Activated CD8-positive, alpha-beta memory T cell treated with anti-CD3 and anti-CD28 coated beads, Interleukin-2, amount 10 ng/mL, durations not matched to agents 7 days and 5 days (primary cell): ENCODE measurements around the gene GOLGA2. TPM values are rescaled to one million over a fixed set of nuclear protein-coding genes. Genes with fewer than 3 reads are reported as not detected.
A peak's percentile ranks its signal among the peaks of the same experiment; 100 is the strongest.
"Not testable (repeated sequence)": the region's sequence is repeated elsewhere in the genome, so short reads cannot be mapped to it uniquely, and the experiment has no call there.

Experiments
- ATAC-seq: fragments of 150-1000 bp; cut with Tn5 transposase; one replicate; pipeline ENCODE4 v1.10.0; 2021; ENCODE audit warnings: moderate library complexity
- CTCF ChIA-PET: fragments of 350-600 bp; sonication (Branson Sonifier 250); formaldehyde crosslinking; loops from one replicate; lab custom pipeline; 2021; ENCODE audit warnings: antibody characterized with exemption; lab: Charles Lee
- DNase-seq: peaks from one replicate; pipeline ENCODE4 v3.0.0-alpha.2; 2020
- H3K27ac Mint-ChIP-seq: one replicate; pipeline ENCODE4 v1.8.0; 2021; ENCODE audit warnings: mild to moderate bottlenecking, mixed read lengths
- H3K27me3 Mint-ChIP-seq: one replicate; pipeline ENCODE4 v1.8.0; 2021; ENCODE audit warnings: mixed read lengths
- H3K36me3 Mint-ChIP-seq: one replicate; pipeline ENCODE4 v1.8.0; 2021; ENCODE audit warnings: mild to moderate bottlenecking, mixed read lengths
- H3K4me1 Mint-ChIP-seq: one replicate; pipeline ENCODE4 v1.8.0; 2021; ENCODE audit warnings: mixed read lengths
- H3K4me3 Mint-ChIP-seq: one replicate; pipeline ENCODE4 v1.8.0; 2021; ENCODE audit warnings: mild to moderate bottlenecking, moderate library complexity, mixed read lengths
- H3K9me3 Mint-ChIP-seq: one replicate; pipeline ENCODE4 v1.8.0; 2022; ENCODE audit warnings: low read depth, mixed read lengths
- total RNA-seq, 2 experiments: library from RNA; stranded (reverse); gene quantifications; one replicate each; pipeline ENCODE4 v1.2.3, GENCODE V29; 2021

The GOLGA2 gene
- total RNA-seq, 2 experiments from 2014 or later, result 47.6 to 57.2 TPM

- CTCF ChIA-PET, result interaction anchor here (1.7 kb wide), 1 partner anchor 13 kb away, joined by 6 read pairs; no protein-coding TSS in a partner anchor
- H3K4me1 Mint-ChIP-seq, result peaks cover 11% of the 10 kb centered on the region
Measured at GRCh38 chr9:128282500-128282899, 6.7 kb upstream of the GOLGA2 start.

DNA sequence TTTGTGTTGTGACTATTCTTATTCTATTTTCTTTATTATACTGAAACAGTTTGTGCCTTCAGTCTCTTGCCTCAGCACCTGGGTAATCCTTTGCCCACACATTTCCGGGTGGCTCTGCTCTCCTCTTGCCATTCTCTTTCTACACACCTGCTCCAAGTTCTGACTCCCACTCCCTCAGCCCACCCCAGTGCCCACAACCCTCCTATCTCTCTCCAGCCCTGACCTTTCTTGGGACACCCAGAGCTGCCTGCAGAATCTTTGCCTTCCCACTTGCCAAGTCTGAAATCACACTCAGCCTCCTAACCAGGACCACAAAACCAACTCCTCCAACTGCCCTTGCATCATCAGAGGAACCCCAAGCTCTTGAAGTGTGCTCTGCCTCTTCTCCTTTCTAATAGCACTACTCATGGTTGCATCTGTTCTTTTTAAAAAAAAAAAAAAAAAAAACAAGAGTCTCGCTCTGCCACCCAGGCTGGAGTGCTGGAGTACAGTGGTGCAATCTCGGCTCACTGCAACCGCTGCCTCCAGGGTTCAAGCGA is 4.3 kb upstream of the GOLGA2 start:
- Mint-ChIP-seq H3K27me3 (no peaks in the 10 kb centered on the region), H3K36me3 (no peaks in the 10 kb centered on the region), H3K4me1 (peaks cover 23% of the 10 kb centered on the region), H3K27ac (peak overlapping the region; percentile 65), H3K4me3 (no peak overlapping the region), H3K9me3 (no peaks in the 10 kb centered on the region)
- DNase-seq, result no peak
- ATAC-seq, result no peak
- CTCF ChIA-PET, result no interaction called here

More at GRCh38 chr9:128282500-128282899, 6.7 kb upstream of the GOLGA2 start:
- DNase-seq (no peak), ATAC-seq (no peak)
- H3K27me3 Mint-ChIP-seq, result no peaks in the 10 kb centered on the region
- H3K27ac Mint-ChIP-seq, result no peak overlapping the region
- no peak overlapping the region for H3K4me3 Mint-ChIP-seq
- no peaks in the 10 kb centered on the region for H3K9me3 Mint-ChIP-seq
- no peaks in the 10 kb centered on the region for H3K36me3 Mint-ChIP-seq

DNA sequence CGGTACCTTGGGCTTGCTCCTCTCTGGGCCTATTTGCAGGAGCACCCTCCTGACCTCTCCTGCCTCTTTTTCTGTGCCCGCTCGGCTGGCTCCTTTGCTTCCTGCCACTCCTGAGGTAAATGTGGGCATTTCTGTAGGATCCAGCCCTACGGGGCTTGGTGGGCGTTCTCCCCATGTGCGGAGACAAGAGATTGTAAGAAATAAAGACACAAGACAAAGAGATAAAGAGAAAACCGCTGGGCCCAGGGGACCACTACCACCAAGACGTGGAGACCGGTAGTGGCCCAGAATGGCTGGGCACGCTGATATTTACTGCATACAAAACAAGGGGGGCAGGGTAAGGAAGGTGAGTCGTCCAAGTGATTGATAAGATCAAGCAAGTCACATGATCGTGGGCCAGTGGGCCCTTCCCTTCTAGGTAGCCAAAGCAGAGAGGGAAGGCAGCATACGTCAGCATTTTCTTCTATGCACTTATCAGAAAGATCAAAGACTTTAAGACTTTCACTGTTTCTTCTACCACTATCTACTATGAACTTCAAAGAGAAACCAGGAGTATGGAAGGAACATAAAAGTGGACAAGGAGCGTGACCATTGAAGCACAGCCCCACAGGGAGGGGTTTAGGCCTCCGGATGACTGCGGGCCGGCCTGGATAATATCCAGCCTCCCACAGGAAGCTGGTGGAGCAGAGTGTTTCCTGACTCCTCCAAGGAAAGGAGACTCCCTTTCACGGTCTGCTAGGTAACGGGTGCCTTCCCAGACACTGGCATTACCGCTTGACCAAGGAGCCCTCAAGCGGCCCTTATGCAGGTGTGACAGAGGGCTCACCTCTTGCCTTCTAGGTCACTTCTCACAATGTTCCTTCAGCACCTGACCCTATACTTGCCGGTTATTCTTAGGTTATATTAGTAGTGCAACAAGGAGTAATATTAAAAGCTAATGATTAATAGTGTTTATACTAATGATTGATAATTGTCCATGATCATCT is 3.6 kb upstream of the GOLGA2 start:
- H3K4me3 Mint-ChIP-seq, ATAC-seq, H3K9me3 Mint-ChIP-seq, H3K27ac Mint-ChIP-seq, H3K27me3 Mint-ChIP-seq, H3K36me3 Mint-ChIP-seq, DNase-seq: not testable (repeated sequence)
- CTCF ChIA-PET, result interaction anchor here (1.6 kb wide), 1 partner anchor 83 kb away, joined by 4 read pairs; no protein-coding TSS in a partner anchor
- peaks cover 31% of the 10 kb centered on the region for H3K4me1 Mint-ChIP-seq

GRCh38 chr9:128276574-128277270 is 915 bp upstream of the GOLGA2 start:
- no peak for DNase-seq

DNA sequence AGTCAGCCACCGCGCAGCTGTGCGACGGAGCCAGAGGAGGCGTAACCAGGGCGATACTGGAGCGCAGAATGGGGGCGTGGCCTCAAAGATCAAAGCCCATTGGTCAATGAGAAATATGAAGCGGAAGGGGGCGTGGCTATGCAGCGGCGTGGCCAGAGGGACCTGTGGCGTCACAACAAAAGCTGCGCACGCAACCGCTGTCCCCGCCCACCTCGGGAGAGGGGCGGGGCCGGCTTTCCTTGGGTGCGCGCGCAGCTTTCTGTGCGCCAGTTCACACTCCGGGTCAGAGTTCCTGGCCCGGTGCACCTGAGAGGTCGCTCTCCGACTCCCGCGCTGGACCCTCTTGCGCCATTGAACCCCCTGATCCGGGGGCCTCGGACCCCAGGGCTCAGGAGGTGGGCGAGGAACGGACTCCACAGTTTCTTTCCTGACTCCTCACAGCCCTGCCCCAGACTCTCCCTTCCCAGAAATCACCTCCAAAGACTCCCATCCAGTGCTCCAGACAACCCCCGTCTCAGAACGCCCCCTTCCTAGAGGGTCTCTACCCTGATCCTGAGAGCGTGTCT is 284 bp upstream of the GOLGA2 start, which contains the start of gene SWI5:
Gene SWI5 (plus strand): TSS at position 269 of the 566 bp plus-strand sequence.
- Mint-ChIP-seq H3K9me3 (no peaks in the 10 kb centered on the region), H3K4me3 (peak within 1 kb of the TSS; percentile 94), H3K36me3 (peaks cover 9% of the 10 kb centered on the region), H3K4me1 (peaks cover 50% of the 10 kb centered on the region), H3K27ac (peak within 1 kb of the TSS; percentile 92), H3K27me3 (no peaks in the 10 kb centered on the region)
- peak; percentile 97 for ATAC-seq
- CTCF ChIA-PET, result interaction anchor here (0.6 to 1.0 kb wide), 6 partner anchors 19 to 261 kb away, joined by 3 to 7 read pairs (median 3); no protein-coding TSS in a partner anchor
- peak; percentile 100 for DNase-seq

More at GRCh38 chr9:128276574-128277270, 915 bp upstream of the GOLGA2 start:
- peak overlapping the region; percentile 92 for H3K27ac Mint-ChIP-seq
- no peak for ATAC-seq
- peaks cover 5% of the 10 kb centered on the region for H3K36me3 Mint-ChIP-seq
- CTCF ChIA-PET, result interaction anchor here (0.7 to 1.0 kb wide), 4 partner anchors 19 to 85 kb away, joined by 3 to 7 read pairs (median 3); no protein-coding TSS in a partner anchor
- peak overlapping the region; percentile 94 for H3K4me3 Mint-ChIP-seq
- no peaks in the 10 kb centered on the region for H3K27me3 Mint-ChIP-seq
- peaks cover 50% of the 10 kb centered on the region for H3K4me1 Mint-ChIP-seq
- H3K9me3 Mint-ChIP-seq, result no peaks in the 10 kb centered on the region

DNA sequence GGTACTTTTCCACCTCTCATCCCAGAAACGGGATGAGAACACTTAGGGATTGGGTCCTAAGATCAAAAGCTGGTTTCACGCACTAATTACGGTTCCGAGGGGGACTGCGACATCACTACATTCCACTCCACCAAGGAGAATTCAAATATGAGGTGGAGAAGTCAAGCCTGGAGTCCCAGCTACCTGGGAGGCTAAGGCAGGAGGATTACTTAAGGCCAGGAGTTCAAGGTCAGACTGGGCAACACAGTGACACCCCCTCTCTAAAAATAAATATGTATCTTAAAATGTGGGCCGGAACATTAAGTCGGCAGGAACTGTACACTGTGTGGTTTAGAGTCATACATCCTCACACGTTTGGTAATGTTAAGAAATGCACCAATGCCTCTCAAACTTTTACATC is 1.6 kb downstream of the GOLGA2 start:
- no peak for DNase-seq
- Mint-ChIP-seq H3K27me3 (no peaks in the 10 kb centered on the region), H3K9me3 (no peaks in the 10 kb centered on the region), H3K36me3 (peaks cover 10% of the 10 kb centered on the region), H3K4me3 (peak overlapping the region; percentile 16), H3K27ac (no peak overlapping the region), H3K4me1 (peaks cover 42% of the 10 kb centered on the region)
- ATAC-seq, result no peak
- CTCF ChIA-PET, result interaction anchor here (1.8 to 3.6 kb wide), 2 partner anchors 19 to 67 kb away, joined by 3 to 12 read pairs; no protein-coding TSS in a partner anchor

DNA sequence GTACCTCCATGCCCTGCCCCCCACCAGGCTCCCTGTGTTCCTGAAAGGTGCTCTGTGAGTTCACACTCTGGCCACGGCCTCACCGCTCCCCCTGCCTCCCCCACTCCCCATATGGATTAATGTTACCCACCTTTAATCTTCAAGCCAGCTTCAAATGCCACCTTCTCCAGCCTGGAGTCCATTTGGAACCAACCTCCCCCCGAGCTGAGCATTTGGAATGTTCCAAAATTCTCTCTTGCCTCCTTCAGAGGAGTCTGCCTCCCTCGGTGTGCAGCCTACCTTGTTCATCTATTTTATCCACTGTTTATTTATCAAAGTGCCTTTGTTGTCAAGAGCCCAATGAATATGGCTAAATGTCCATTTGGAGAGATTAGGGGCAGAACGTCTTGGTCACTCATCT is 4.3 kb downstream of the GOLGA2 start:
- DNase-seq, result no peak
- CTCF ChIA-PET, result interaction anchor here (1.0 to 3.6 kb wide), 3 partner anchors 16 to 154 kb away, joined by 3 to 12 read pairs (median 3); no protein-coding TSS in a partner anchor
- no peaks in the 10 kb centered on the region for H3K27me3 Mint-ChIP-seq
- H3K9me3 Mint-ChIP-seq, result no peaks in the 10 kb centered on the region
- H3K4me3 Mint-ChIP-seq, result no peak overlapping the region
- no peak overlapping the region for H3K27ac Mint-ChIP-seq
- ATAC-seq, result no peak
- H3K36me3 Mint-ChIP-seq, result peaks cover 11% of the 10 kb centered on the region
- H3K4me1 Mint-ChIP-seq, result peaks cover 33% of the 10 kb centered on the region

- no peak for DNase-seq
- no peaks in the 10 kb centered on the region for H3K9me3 Mint-ChIP-seq
- H3K36me3 Mint-ChIP-seq, result peaks cover 11% of the 10 kb centered on the region
- peaks cover 30% of the 10 kb centered on the region for H3K4me1 Mint-ChIP-seq
- no peak overlapping the region for H3K4me3 Mint-ChIP-seq
- no peak for ATAC-seq
- CTCF ChIA-PET, result interaction anchor here (1.0 to 3.6 kb wide), 3 partner anchors 16 to 154 kb away, joined by 3 to 12 read pairs (median 3); no protein-coding TSS in a partner anchor
- no peak overlapping the region for H3K27ac Mint-ChIP-seq
- no peaks in the 10 kb centered on the region for H3K27me3 Mint-ChIP-seq
Measured at GRCh38 chr9:128271112-128271511, 4.7 kb downstream of the GOLGA2 start.

- Mint-ChIP-seq H3K36me3 (peaks cover 9% of the 10 kb centered on the region), H3K9me3 (no peaks in the 10 kb centered on the region), H3K27me3 (no peaks in the 10 kb centered on the region), H3K4me3 (no peak overlapping the region), H3K4me1 (no peaks in the 10 kb centered on the region), H3K27ac (no peak overlapping the region)
- ATAC-seq, result no peak
- CTCF ChIA-PET, result no interaction called here
- DNase-seq, result no peak
Measured at GRCh38 chr9:128266868-128267590, 8.8 kb downstream of the GOLGA2 start.

GRCh38 chr9:128265348-128265847 is 10.4 kb downstream of the GOLGA2 start:
- no peak overlapping the region for H3K27ac Mint-ChIP-seq
- peaks cover 6% of the 10 kb centered on the region for H3K36me3 Mint-ChIP-seq
- no peaks in the 10 kb centered on the region for H3K4me1 Mint-ChIP-seq
- no peaks in the 10 kb centered on the region for H3K9me3 Mint-ChIP-seq
- CTCF ChIA-PET, result no interaction called here
- H3K27me3 Mint-ChIP-seq, result no peaks in the 10 kb centered on the region
- ATAC-seq (no peak), DNase-seq (no peak)
- no peak overlapping the region for H3K4me3 Mint-ChIP-seq

DNA sequence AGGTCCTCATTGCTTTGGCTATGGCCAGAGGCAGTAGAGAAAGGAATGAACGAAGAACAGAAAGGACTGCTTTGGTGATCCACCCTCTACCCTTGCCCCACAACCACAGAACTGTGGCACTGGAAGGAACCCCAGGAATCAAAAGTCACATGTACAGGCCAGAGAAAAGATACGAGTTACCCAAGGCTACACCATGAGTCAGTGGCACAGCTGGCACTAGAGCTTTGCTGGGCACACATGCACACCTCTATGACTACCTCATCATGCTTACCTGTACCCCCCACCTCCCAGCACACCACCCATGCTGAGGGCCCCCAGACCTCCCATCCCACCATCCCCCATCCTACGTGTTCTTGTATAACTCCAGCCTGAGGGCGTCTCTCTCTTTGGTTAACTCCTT is 13.1 kb downstream of the GOLGA2 start:
- Mint-ChIP-seq H3K27ac (no peak overlapping the region), H3K27me3 (no peaks in the 10 kb centered on the region), H3K9me3 (no peaks in the 10 kb centered on the region), H3K4me1 (no peaks in the 10 kb centered on the region), H3K36me3 (peaks cover 6% of the 10 kb centered on the region), H3K4me3 (no peak overlapping the region)
- no peak for ATAC-seq
- no peak for DNase-seq
- CTCF ChIA-PET, result interaction anchor here (0.6 kb wide), 1 partner anchor 60 kb away, joined by 3 read pairs; no protein-coding TSS in a partner anchor

DNA sequence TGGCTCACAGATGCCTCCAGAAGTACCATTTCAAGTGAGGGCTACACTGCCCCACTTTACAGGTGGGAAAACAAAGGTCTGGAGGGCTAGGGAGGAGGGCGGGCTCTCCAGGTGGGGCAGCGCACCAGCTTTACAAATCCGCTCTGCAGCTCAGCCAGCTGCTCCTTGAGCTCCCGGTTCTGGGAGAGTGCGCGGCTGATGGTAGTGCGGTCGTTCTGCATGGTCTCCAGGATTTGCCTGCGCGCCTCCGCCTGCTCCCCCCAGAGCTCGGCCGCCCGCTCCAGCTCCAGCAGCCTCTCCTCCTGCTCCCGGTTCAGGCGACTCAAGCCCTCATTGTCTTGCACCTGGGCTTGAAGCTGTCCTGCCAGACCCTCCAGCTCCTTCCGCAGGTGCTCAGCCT is 15.5 kb downstream of the GOLGA2 start:
- Mint-ChIP-seq H3K27ac (no peak overlapping the region), H3K4me1 (no peaks in the 10 kb centered on the region), H3K36me3 (peaks cover 8% of the 10 kb centered on the region), H3K9me3 (no peaks in the 10 kb centered on the region), H3K27me3 (no peaks in the 10 kb centered on the region), H3K4me3 (no peak overlapping the region)
- DNase-seq, result no peak
- ATAC-seq, result no peak
- CTCF ChIA-PET, result no interaction called here
